NCI-H82 (cell line): Measurements from ENCODE around the gene IGSF23.
A peak's percentile ranks its signal among the peaks of the same experiment; 100 is the strongest.
"Not testable (repeated sequence)": the region's sequence is repeated elsewhere in the genome, so short reads cannot be mapped to it uniquely, and the experiment has no call there.

Source experiments
- DNase-seq: peaks from one replicate; lab custom pipeline; 2025; lab: John Stamatoyannopoulos, UW

The IGSF23 gene

DNA sequence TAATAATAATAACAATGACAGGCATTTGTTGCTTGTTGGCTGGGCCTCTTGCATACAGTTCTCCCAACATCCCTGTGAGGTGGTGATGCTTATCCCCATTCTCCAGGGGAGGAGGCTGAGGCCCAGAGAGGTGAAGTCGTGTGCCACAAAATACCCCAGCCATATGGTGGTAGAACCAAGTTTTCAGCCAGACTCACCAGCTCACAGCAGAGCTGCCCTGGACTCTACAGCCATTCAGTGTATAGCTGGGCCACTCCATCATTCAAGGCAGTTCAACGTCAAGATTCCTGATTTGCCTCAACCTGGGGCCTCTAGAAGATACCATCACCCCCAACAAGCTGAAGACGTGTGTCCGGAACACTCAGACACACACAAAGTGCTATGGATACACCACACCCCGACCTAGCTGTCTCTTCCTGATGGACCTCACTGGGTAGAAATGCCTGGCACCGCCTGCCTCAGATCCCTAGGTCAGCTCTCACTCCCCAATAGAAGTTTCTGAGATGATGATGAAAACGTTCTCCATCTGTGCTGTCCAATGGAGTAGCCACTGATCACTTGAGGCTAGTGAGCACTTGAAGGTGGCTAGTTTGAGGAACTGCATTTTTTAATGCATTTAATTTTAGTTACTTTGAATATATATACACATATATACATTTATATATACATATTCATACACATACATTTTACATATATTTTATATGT is 53.6 kb downstream of the IGSF23 start:
- DNase-seq = peak; percentile 42

DNA sequence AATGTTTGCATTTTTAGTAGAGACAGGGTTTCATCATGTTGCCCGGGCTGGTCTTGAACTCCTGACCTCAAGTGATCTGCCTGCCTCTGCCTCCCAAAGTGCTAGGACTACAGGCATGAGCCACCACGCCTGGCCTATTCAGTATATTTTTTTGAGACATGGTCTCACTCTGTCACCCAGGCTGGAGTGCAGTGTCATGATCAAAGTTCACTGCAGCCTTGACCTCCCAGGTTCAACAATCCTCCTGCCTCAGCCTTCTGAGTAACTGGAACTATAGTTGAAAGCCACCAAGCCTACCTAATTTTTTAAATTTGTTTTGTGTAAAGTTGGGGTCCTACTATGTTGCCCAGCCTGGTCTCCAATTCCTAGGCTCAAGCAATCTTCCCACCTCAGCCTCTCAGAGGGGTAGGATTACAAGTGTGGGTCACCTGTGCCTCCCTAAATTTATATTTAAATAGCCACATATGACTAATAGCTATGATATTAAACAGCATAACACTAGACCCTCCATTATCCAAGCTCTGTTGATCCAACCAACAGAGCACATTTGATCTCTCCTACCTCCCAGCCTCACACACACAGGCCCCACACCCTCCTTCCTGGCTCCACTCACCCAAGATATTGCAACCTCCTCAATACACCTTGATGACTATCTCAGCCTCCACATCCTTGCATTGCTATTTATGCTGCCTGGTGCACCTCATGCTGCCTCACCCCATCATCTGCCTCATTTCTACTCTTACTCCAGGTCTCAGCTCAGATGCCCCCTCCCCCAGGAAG is 55.8 kb downstream of the IGSF23 start:
- no peak for DNase-seq

DNA sequence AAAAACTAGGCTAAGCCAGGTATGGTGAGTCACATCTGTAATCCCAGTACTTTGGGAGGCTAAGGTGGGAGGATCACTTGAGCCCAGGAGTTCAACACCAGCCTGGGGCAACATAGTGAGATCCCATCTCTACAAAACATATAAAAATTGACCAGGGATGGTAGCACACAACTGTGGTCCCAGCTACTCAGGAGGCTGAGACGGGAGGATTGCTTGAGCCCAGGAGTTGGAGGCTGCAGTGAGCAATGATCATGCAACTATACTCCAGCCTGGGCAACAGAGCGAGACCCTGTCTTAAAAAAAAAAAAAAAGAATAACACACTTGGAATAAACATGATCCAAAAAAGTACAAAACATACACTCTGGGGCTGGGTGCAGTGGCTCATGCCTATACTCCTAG is 56.7 kb downstream of the IGSF23 start:
- DNase-seq = not testable (repeated sequence)

DNA sequence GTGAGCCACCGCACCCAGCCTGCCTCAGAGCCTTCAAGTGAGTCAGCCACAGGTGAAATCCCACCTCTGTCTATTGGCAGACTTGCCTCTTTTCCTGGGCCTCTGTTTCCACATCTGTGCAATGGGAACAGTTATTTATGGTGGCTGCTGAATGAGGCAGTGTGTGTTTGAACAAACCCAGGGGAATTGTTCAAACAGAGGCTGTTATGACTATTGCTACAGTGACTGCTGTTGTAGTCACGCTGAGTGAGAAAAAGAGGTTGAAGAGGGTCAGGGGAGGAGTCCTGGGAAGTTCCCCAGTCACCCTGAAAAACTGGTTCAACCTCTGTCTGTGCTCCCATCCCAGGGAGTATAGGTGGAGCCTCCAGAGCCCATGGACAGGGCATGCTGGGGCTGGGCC is 58.0 kb downstream of the IGSF23 start, which contains the start of gene CEACAM19:
Gene CEACAM19 (plus strand): TSS at position 83 of the 400 bp plus-strand sequence. CDS start 450 bp downstream, outside the sequence.
- no peak for DNase-seq

DNA sequence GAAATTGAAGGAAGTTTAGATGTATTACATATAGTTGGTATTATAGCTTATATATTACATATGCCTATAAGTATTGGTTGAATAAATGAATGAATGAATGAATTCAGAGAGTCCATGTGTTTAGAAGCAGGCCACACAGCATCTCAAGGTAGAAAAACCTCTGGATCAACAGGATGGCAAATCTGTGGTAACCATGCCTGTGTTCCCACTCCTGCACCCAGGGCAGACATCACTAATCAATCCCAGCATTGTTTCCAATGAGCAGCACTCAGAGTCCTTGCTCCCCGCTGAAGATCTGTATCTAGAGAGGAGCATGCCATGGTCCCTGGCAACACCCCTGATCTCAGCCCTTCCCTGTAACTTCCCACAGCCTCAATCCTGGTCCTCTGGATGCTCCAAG is 58.9 kb downstream of the IGSF23 start:
- no peak for DNase-seq

DNA sequence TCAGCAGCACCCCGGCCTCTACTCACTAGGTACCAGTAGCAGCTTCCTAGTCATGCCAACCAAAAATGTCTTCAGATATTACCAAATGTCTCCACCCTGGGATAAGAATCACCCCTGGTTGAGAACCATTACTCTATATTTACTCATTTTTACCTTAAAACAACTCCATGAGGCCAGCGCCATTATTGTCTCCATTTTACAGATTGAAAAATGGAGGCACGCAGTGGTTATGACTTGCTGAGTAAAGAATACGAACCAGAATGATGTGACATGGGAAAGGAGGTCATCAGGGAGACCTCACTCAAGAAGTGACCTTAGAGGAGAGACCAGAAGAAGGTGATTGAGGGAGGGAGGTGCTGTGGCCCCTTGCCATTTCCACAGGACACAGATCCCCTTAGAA is 60.1 kb downstream of the IGSF23 start:
- no peak for DNase-seq

DNA sequence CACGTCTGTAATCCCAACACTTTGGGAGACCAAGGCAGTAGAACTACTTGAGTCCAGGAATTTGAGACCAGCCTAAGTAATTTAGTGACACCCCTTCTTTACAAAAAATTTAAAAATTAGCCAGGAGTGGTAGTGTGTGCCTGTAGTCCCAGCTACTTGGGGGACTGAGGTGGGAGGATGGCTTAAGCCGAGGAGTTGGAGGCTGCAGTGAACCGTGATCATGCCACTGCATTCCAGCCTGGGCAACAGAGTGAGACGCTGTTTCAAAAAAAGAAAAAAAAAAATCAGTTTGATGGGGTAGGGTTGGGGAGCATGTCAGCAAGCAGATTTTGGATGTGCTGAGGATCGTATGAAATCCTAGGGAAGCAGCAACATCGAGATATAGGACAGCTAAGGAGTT is 62.2 kb downstream of the IGSF23 start:
- no peak for DNase-seq

DNA sequence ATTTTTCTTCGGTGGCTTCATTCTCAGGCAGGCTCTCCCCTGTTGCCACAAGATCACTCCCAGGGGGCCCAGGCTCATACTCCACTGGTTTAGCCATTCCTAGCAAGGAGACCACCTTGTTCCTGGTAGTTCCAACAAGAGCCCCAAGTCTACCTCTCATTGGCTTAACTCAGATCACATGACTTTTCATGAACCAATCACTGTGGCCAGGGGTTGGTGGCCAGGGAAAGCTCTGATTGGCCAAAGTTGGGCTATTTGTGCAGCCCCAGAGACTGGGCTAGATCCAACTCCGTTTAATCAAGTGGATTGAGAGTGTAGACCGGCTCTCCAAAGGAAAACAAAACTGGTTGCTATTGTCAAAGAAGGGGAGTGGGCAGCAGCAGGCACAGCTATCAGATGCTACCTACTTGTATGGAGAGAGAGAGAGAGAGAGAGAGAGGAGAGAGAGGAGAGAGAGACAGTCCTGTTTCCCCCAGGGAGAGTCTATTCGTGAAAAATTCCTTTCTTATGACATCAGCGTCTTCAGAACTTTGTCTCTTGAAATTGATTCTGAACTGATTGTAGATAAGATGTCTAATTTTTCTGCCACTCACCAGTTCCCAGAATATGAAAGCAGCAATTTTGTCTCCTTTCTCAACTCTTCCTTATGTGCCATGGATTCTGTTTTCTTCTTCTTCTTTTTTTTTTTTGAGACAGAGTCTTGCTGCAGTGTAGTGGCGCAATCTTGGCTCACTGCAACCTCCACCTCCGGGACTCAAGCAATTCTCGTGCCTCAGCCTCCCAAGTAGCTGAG is 63.9 kb downstream of the IGSF23 start:
- peak; percentile 76 for DNase-seq

DNA sequence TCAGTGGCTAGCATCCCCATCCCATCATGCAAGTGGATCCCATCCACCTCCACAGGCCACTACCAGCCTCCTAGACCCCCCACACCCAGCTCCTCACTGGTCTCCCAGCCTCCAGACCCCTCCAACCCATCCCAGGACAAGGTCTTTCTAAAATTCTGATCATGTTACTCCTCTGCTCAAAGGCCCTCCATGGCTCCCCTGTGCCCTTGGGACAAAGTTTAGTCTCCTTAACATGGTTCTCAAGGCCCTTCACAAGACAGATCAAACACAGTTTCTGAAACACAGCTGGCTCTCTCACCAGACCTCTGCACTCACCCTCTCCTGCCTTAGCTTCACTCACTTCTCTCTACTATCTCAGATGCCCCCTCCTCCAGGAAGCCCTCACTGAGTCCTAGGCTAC is 67.2 kb downstream of the IGSF23 start:
- DNase-seq = no peak

DNA sequence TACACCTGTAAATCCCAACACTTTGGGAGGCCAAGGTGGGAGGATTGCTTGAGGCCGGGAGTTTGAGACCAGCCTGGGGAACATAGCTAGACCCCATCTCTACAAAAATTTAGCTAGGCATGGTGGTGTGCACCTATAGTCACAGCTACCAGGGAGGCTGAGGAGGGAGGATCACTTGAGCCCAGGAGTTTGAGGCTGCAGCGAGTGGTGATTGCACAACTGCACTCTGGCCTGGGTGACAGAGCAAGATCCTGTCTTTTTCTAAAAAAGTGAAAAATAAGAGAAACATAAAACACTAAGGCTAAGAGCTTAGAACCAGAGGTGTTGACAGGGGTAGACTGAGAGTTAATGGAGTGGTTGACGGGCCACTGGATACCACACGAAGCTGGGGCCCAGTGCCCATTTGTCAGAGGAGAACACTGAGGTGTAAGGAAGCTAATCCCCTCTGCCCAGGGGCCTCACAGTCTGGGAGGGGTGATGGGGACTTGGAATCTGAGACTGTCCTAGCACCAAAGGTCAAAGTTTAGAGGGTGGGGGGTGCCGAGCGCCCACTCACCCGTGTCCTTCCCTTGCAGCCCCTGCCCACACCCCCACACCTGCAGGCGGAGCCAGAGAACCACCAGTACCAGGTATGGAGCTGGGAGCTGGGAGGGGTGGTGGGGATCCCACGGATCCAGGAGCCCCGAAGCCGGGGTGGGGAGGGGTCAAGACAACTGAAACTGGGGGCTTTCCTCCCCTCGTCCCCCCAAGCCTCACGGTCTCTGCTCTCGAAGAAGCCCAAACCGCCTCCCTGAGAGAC is 68.8 kb downstream of the IGSF23 start:
- no peak for DNase-seq

DNA sequence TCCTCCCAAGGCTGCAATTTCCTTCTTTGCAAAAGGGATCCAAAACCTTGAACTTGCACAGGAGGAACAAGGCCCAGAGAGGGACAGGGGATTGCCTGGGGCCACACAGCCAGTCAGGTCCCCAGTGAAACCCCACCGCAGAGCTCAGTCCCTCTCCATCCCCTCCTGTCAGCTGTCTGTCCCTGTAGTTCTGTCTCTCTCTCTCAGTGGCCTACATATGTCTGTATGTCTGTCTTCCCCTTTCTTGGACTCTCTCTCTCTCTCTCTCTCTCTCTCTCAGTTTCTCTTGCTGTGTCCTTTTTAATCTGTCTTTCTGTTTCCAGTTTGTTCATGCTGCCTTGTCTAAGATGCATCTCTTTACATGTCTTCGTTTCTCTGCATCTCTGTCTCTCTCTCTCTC is 69.4 kb downstream of the IGSF23 start:
- DNase-seq = no peak

DNA sequence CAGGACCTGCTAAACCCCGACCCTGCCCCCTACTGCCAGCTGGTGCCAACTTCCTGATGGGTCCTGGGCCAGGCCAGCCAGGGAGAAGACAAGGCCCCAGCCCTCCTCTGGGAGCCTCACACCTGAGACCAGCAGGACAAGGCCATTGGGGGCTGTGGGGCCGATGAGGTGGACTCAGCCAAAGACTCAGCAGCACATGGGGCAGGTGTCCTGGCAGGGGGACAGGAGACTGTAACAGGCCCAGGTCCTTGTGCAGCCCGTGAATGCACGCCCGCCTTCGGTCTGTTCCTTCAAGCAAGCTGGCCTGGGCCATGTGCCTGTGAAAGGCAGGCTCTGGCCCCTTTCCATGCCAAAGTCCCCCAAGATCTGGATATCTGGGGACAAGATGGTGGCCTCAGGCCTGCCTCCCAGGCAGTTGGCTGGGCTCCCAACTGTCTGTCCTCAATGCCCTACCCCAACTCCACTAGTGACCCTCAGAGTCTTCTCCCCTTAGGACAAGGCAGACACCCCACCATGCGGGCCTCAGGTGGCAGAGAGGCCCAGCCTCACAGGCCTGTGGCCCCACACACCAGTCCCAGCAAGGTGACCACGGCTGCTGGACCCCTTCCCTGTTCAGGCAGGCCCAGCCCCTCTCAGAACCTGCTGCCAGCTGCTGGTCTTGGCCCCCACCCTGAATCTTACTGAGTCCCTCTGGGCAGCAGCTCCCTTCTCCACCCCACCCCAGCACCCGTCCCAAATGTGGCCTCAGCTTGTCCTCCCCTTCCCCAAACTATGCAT is 70.3 kb downstream of the IGSF23 start:
- DNase-seq = no peak

DNA sequence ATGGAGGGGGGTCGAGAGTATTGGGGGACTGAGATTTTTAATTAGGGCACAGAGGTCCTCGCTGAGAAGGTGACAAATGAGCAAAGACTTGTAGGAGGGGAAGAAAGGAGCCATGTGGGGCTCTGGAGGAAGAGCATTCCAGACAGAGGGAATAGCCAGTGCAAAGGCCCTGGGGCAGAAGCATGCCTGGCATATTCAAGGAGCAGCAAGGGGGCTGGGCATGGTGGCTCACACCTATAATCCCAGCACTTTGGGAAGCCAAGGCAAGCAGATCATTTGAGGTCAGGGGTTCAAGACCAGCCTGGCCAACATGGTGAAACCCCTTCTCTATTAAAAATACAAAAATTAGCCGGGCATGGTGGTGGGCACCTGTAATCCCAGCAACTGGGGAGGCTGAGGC is 71.0 kb downstream of the IGSF23 start:
- DNase-seq = not testable (repeated sequence)

DNA sequence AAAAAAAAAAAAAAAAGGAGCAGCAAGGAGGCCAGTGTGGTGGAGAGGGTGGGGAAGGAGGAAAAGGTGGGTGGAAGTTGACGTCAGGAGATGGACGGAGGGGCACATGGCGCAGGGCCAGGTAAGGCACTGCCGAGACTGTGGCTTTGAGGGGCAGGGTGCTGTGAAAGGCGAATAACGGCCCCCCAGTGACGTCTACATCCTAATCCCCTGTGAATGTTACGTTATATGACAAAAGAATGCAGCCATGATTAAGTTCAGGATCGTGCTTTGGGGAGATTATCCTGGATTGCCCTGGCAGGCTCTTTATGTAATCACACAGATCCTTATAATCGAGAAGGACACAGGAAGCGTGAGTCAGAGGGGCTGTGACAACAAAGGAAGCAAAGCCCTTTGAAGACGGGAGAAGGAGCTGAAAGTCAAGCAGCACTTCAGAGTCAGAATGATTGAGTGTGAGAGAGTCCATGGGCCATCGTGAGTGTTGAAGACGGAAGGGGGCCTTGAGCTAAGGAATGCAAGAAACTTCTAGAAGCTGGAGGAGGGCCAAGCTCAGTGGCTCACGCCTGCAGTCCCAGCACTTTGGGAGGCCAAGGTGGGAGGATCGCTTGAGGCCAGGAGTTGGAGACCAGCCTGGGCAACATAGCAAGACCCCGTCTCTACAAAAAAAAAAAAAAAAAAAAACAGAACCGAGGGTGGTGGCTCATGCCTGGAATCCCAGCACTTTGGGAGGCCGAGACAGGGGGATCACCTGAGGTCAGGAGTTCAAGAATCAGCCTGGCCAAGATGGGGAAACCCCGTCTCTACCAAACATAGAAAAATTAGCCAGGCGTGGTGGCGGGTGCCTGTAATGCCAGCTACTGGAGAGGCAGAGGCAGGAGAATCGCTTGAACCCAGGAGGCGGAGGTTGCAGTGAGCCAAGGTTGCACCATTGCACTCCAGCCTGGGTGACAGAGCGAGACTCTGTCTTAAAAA is 71.8 kb downstream of the IGSF23 start:
- peak; percentile 79 for DNase-seq

DNA sequence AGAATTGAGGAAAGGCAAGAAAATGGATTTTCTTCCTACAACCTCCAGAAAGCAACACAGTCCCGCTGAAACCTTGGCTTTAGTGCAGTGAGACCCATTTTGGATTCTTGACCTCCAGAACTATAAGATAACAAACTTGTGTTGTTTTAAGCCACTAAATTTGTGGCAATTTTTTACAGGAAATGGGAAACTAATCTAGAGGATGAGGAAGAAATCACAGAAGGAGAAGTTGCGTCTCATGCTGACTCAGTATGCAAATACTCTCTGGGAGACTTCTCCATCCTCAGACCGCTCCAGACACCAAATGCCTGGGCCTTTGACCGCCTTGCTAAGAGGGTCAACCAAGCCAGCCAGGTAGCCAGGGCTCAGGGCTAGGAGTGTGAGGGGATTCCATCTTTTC is 72.5 kb downstream of the IGSF23 start:
- no peak for DNase-seq
